ENCODE measurements around the gene ANKRD13C. TPM values are rescaled to one million over a fixed set of nuclear protein-coding genes. Genes with fewer than 3 reads are reported as not detected.
A peak's percentile ranks its signal among the peaks of the same experiment; 100 is the strongest.

The ANKRD13C gene
- total and polyA plus RNA-seq, 8 donors = 19.1 to 31.0 (median 26.7) TPM

DNA sequence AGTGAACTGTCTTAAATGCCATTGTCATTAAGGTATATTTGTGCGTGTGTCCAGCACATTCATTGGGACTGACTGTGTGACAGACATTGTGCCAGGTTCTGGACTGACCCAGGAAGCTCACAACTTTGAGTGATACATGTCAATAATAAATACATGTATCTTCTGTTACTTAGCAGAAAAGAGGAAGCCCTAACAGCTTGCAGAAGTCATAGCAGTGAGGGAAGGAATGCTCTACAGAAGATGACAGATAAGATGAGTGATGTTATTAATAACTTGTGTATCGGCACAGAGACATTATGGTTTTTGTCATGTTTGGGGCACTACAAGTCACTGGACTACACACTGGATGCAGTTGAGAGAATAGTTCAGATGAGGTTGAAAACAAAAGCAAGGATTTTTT lies 134.5 kb downstream of the ANKRD13C start:
- peaks cover 0 to 30% of the 10 kb centered on the region in 2 donors for H3K36me3 ChIP-seq
- H3K9me3 ChIP-seq = no peaks in the 10 kb centered on the region
- DNase-seq = no peak
- TF ChIP-seq, protein P1, sequence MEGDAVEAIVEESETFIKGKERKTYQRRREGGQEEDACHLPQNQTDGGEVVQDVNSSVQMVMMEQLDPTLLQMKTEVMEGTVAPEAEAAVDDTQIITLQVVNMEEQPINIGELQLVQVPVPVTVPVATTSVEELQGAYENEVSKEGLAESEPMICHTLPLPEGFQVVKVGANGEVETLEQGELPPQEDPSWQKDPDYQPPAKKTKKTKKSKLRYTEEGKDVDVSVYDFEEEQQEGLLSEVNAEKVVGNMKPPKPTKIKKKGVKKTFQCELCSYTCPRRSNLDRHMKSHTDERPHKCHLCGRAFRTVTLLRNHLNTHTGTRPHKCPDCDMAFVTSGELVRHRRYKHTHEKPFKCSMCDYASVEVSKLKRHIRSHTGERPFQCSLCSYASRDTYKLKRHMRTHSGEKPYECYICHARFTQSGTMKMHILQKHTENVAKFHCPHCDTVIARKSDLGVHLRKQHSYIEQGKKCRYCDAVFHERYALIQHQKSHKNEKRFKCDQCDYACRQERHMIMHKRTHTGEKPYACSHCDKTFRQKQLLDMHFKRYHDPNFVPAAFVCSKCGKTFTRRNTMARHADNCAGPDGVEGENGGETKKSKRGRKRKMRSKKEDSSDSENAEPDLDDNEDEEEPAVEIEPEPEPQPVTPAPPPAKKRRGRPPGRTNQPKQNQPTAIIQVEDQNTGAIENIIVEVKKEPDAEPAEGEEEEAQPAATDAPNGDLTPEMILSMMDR (IDR thresholded peaks at IDR 0.05) = no peak
- H3K4me1 ChIP-seq = peaks cover 3 to 43% of the 10 kb centered on the region in 2 donors
- no peak overlapping the region for H3K27ac ChIP-seq
- ATAC-seq = no peak
- peak overlapping the region in 1 of 2 donors; percentile 71 for H3K4me3 ChIP-seq
- intact Hi-C loops (cut with DNase I) = no loop called here
- no peaks in the 10 kb centered on the region for H3K27me3 ChIP-seq

DNA sequence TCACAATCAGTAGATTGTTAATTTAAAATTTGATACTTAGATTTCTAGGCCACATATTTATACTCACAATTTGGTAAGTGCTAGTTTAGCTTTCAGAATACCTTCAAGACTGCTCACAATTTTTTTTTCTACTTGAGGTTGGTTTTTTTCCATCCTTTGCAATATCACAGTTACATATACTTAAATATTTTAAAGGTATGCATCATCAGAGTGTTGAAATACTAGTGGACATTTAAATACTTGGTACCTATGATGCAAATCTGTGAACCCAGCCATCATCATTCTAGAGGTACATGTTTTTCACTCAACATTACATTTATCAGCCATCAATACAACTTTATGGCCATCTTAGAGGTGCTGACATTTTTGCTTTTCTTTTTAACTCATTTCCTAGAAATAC lies 143.0 kb downstream of the ANKRD13C start:
- no peak overlapping the region for H3K27ac ChIP-seq
- no peaks in the 10 kb centered on the region for H3K27me3 ChIP-seq
- intact Hi-C loops (cut with DNase I) = no loop called here
- TF ChIP-seq, protein P1 (IDR thresholded peaks at IDR 0.05) = no peak
- H3K4me1 ChIP-seq = peaks cover 11 to 44% of the 10 kb centered on the region in 2 donors
- ATAC-seq = no peak
- no peaks in the 10 kb centered on the region for H3K9me3 ChIP-seq
- DNase-seq = no peak
- peaks cover 0 to 22% of the 10 kb centered on the region in 2 donors for H3K36me3 ChIP-seq
- no peak overlapping the region for H3K4me3 ChIP-seq

DNA sequence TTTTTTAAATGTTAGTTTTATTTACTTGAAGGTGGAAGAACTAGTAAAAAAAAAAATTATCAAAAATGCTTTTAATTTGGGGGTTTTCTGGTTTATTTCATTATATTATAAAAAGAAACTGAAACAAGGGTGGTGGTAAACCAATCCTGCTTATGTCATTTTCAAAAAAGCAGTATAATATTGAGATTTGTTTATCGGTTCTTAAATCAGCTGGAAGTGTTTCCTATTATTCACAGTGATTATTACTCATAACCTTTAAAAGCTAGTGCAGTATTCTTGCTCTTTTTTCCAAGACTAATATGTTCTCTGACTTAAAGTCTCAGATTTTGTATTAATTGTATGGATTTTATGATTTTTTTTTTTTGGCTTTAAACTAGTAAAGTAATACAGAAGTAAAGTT lies 143.7 kb downstream of the ANKRD13C start:
- no peak for DNase-seq
- H3K27ac ChIP-seq = no peak overlapping the region
- TF ChIP-seq, protein P1 (IDR thresholded peaks at IDR 0.05) = no peak
- no peak for ATAC-seq
- H3K27me3 ChIP-seq = no peaks in the 10 kb centered on the region
- H3K4me3 ChIP-seq = no peak overlapping the region
- H3K4me1 ChIP-seq = peaks cover 11 to 48% of the 10 kb centered on the region in 2 donors
- intact Hi-C loops (cut with DNase I) = no loop called here
- peaks cover 0 to 14% of the 10 kb centered on the region in 2 donors for H3K36me3 ChIP-seq
- no peaks in the 10 kb centered on the region for H3K9me3 ChIP-seq

Other genes with a start within 250 kb of the ANKRD13C start
- gene LRRC40, start 149.1 kb downstream of the ANKRD13C start, total RNA-seq = 10 to 100 TPM; 12.0 to 12.5 TPM
- 10 to 100 TPM; 18.5 to 28.8 (median 25.8) TPM for gene LRRC40, start 149.1 kb downstream of the ANKRD13C start, polyA plus RNA-seq (ENCODE audit: insufficient read length in 6 of 6)
- gene SRSF11, start 133.3 kb downstream of the ANKRD13C start, total RNA-seq = 100 to 1,000 TPM in 1 of 2 donors, 10 to 100 TPM in 1; 99.1 to 118 TPM
- 100 to 1,000 TPM; 411 to 504 (median 480) TPM for gene SRSF11, start 133.3 kb downstream of the ANKRD13C start, polyA plus RNA-seq (ENCODE audit: insufficient read length in 6 of 6)
- 1 to 10 TPM; 6.5 to 8.1 TPM for gene CTH, start 56.5 kb upstream of the ANKRD13C start, total RNA-seq
- gene CTH, start 56.5 kb upstream of the ANKRD13C start, polyA plus RNA-seq (ENCODE audit: insufficient read length in 6 of 6) = 10 to 100 TPM in 1 of 6 donors, 1 to 10 TPM in 5; 6.7 to 10.3 (median 8.1) TPM

Data from left lung (tissue), 10 donors.